Measurements from ENCODE around the gene KCNN2. TPM values are rescaled to one million over a fixed set of nuclear protein-coding genes. Genes with fewer than 3 reads are reported as not detected.

Gene KCNN2
- total RNA-seq, 1 experiment from 2014 or later: 11.9 TPM

- no peak for DNase-seq (ENCODE audit: low spot score)
- H3K36me3 Mint-ChIP-seq: peaks cover 5% of the 10 kb centered on the region
- no peak for TF ChIP-seq STAT6 (CRISPR knock-in tag; conservative IDR thresholded peaks at IDR 0.05; ENCODE audit: low read depth)
- no peak for TF ChIP-seq FOXP4 (CRISPR knock-in tag; IDR thresholded peaks at IDR 0.05)
- no peak for TF ChIP-seq RORB (CRISPR knock-in tag; IDR thresholded peaks at IDR 0.05)
- TF ChIP-seq SMAD4 (CRISPR knock-in tag; IDR thresholded peaks at IDR 0.05): no peak
- TF ChIP-seq TEAD1 (CRISPR knock-in tag; IDR thresholded peaks at IDR 0.05): no peak
- no peak for TF ChIP-seq ZSCAN18 (CRISPR knock-in tag; IDR thresholded peaks at IDR 0.05)
- no peak for TF ChIP-seq MAX (CRISPR knock-in tag; IDR thresholded peaks at IDR 0.05)
- TF ChIP-seq ZNF121 (CRISPR knock-in tag; IDR thresholded peaks at IDR 0.05): no peak
- TF ChIP-seq E2F1 (CRISPR knock-in tag; IDR thresholded peaks at IDR 0.05): no peak
- TF ChIP-seq ZNF416 (CRISPR knock-in tag; IDR thresholded peaks at IDR 0.05): no peak
- TF ChIP-seq SMAD3 (CRISPR knock-in tag; IDR thresholded peaks at IDR 0.05; ENCODE audit: borderline replicate concordance): no peak
- TF ChIP-seq ZNF671 (CRISPR knock-in tag; IDR thresholded peaks at IDR 0.05): no peak
- no peak for TF ChIP-seq ZNF512 (CRISPR knock-in tag; IDR thresholded peaks at IDR 0.05; ENCODE audit: borderline replicate concordance)
- TF ChIP-seq SP1 (CRISPR knock-in tag; conservative IDR thresholded peaks at IDR 0.05): no peak
- TF ChIP-seq ATF1 (CRISPR knock-in tag; IDR thresholded peaks at IDR 0.05): no peak
- no peak for TF ChIP-seq CREM (CRISPR knock-in tag; IDR thresholded peaks at IDR 0.05)
- TF ChIP-seq ETV6 (CRISPR knock-in tag; IDR thresholded peaks at IDR 0.05): no peak
- no peak for TF ChIP-seq ZMAT4 (CRISPR knock-in tag; IDR thresholded peaks at IDR 0.05)
- TF ChIP-seq ATF3 (CRISPR knock-in tag; conservative IDR thresholded peaks at IDR 0.05): no peak
- no peak for TF ChIP-seq OVOL2 (CRISPR knock-in tag; IDR thresholded peaks at IDR 0.05; ENCODE audit: borderline replicate concordance)
- CTCF ChIA-PET: no interaction called here
- H3K27me3 Mint-ChIP-seq (ENCODE audit: low read depth): no peaks in the 10 kb centered on the region
- no peak overlapping the region for H3K4me3 Mint-ChIP-seq
- H3K27ac Mint-ChIP-seq: peak overlapping the region; percentile 70; the same call in 1 of the 2 replicates
- peaks cover 20% of the 10 kb centered on the region for H3K4me1 Mint-ChIP-seq
- H3K9me3 Mint-ChIP-seq: no peaks in the 10 kb centered on the region
- POLR2A ChIA-PET: no interaction called here
- ATAC-seq: no peak
These were observed 105.9 kb downstream of the KCNN2 start for GRCh38 chr5:114467729-114468128.
